ENCODE results near the gene ZNF407. TPM values are rescaled to one million over a fixed set of nuclear protein-coding genes. Genes with fewer than 3 reads are reported as not detected.

The ZNF407 gene
- total RNA-seq, 1 donor from 2014 or later = 8.7 TPM

GRCh38 chr18:75072672-75073371 lies 475.2 kb downstream of the ZNF407 start:
- Histone ChIP-seq H3K36me3 (no peaks in the 10 kb centered on the region), H3K9me3 (peaks cover 0 to 9% of the 10 kb centered on the region in 2 donors), H3K4me3 (no peak overlapping the region), H3K4me1 (no peaks in the 10 kb centered on the region), H3K27me3 (no peaks in the 10 kb centered on the region), H3K27ac (no peak overlapping the region)
- intact Hi-C loops (cut with DNase I) = no loop called here
- peak in 1 of 2 donors; percentile 62 for DNase-seq (ENCODE audit: low spot score in 2 of 2)
- no peak for TF ChIP-seq CTCF (IDR thresholded peaks at IDR 0.05)

GRCh38 chr18:75073654-75074053 lies 476.0 kb downstream of the ZNF407 start:
- no peak overlapping the region for H3K4me3 ChIP-seq
- H3K4me1 ChIP-seq = no peaks in the 10 kb centered on the region
- peak in 1 of 2 donors; percentile 50 for DNase-seq (ENCODE audit: low spot score in 2 of 2)
- no peak overlapping the region for H3K27ac ChIP-seq
- no peak for TF ChIP-seq CTCF (IDR thresholded peaks at IDR 0.05)
- intact Hi-C loops (cut with DNase I) = no loop called here
- peaks cover 0 to 17% of the 10 kb centered on the region in 2 donors for H3K9me3 ChIP-seq
- H3K36me3 ChIP-seq = no peaks in the 10 kb centered on the region
- H3K27me3 ChIP-seq = no peaks in the 10 kb centered on the region

- Histone ChIP-seq H3K36me3 (no peaks in the 10 kb centered on the region), H3K27ac (no peak overlapping the region), H3K4me1 (no peaks in the 10 kb centered on the region), H3K9me3 (peaks cover 0 to 17% of the 10 kb centered on the region in 2 donors), H3K27me3 (no peaks in the 10 kb centered on the region), H3K4me3 (no peak overlapping the region)
- peak in 1 of 2 donors; percentile 56 for DNase-seq (ENCODE audit: low spot score in 2 of 2)
- intact Hi-C loops (cut with DNase I) = no loop called here
- no peak for TF ChIP-seq CTCF (IDR thresholded peaks at IDR 0.05)
These were observed 476.7 kb downstream of the ZNF407 start for GRCh38 chr18:75074196-75075015.

- H3K9me3 ChIP-seq = peaks cover 0 to 17% of the 10 kb centered on the region in 2 donors
- H3K4me1 ChIP-seq = no peaks in the 10 kb centered on the region
- no peak for TF ChIP-seq CTCF (IDR thresholded peaks at IDR 0.05)
- H3K27me3 ChIP-seq = no peaks in the 10 kb centered on the region
- H3K27ac ChIP-seq = no peak overlapping the region
- no peak overlapping the region for H3K4me3 ChIP-seq
- intact Hi-C loops (cut with DNase I) = no loop called here
- H3K36me3 ChIP-seq = no peaks in the 10 kb centered on the region
- peak in 1 of 2 donors; percentile 30 for DNase-seq (ENCODE audit: low spot score in 2 of 2)
These were observed 477.3 kb downstream of the ZNF407 start for GRCh38 chr18:75075016-75075305.

GRCh38 chr18:75075429-75075841 lies 477.8 kb downstream of the ZNF407 start:
- Histone ChIP-seq H3K27ac (no peak overlapping the region), H3K4me1 (no peaks in the 10 kb centered on the region), H3K27me3 (no peaks in the 10 kb centered on the region), H3K36me3 (no peaks in the 10 kb centered on the region), H3K9me3 (peaks cover 0 to 17% of the 10 kb centered on the region in 2 donors), H3K4me3 (no peak overlapping the region)
- TF ChIP-seq CTCF (IDR thresholded peaks at IDR 0.05) = no peak
- DNase-seq (ENCODE audit: low spot score in 2 of 2) = peak in 1 of 2 donors; percentile 51
- intact Hi-C loops (cut with DNase I) = no loop called here

All from ascending aorta (tissue), 2 donors.